ENCODE measurements around the gene OPN4.

The OPN4 gene

GRCh38 chr10:86653379-86653778, 968 bp upstream of the OPN4 start:
- no peak overlapping the region for H3K4me3 Mint-ChIP-seq
- H3K27ac Mint-ChIP-seq, result no peak overlapping the region
- no peaks in the 10 kb centered on the region for H3K36me3 Mint-ChIP-seq (ENCODE audit: low read depth)
- H3K4me1 Mint-ChIP-seq, result peaks cover 34% of the 10 kb centered on the region
- no peak for TF ChIP-seq CTCF (IDR thresholded peaks at IDR 0.05; ENCODE audit: unreplicated experiment in 3 of 3)
- no peaks in the 10 kb centered on the region for H3K9me3 Mint-ChIP-seq
- H3K27me3 Mint-ChIP-seq (ENCODE audit: low read depth), result peaks cover 22% of the 10 kb centered on the region

GRCh38 chr10:86653987-86654386, 360 bp upstream of the OPN4 start:
- H3K36me3 Mint-ChIP-seq (ENCODE audit: low read depth), result no peaks in the 10 kb centered on the region
- peaks cover 21% of the 10 kb centered on the region for H3K27me3 Mint-ChIP-seq (ENCODE audit: low read depth)
- peaks cover 28% of the 10 kb centered on the region for H3K4me1 Mint-ChIP-seq
- H3K27ac Mint-ChIP-seq, result no peak overlapping the region
- no peaks in the 10 kb centered on the region for H3K9me3 Mint-ChIP-seq
- TF ChIP-seq CTCF (IDR thresholded peaks at IDR 0.05; ENCODE audit: unreplicated experiment in 3 of 3), result no peak
- H3K4me3 Mint-ChIP-seq, result no peak overlapping the region

- Mint-ChIP-seq H3K4me3 (no peak overlapping the region), H3K4me1 (peaks cover 23% of the 10 kb centered on the region), H3K9me3 (no peaks in the 10 kb centered on the region), H3K36me3 (ENCODE audit: low read depth) (no peaks in the 10 kb centered on the region), H3K27me3 (ENCODE audit: low read depth) (peaks cover 24% of the 10 kb centered on the region), H3K27ac (no peak overlapping the region)
- no peak for TF ChIP-seq CTCF (IDR thresholded peaks at IDR 0.05; ENCODE audit: unreplicated experiment in 3 of 3)
These were observed 810 bp downstream of the OPN4 start for GRCh38 chr10:86655173-86655540.

GRCh38 chr10:86655596-86655995, 1.2 kb downstream of the OPN4 start:
- no peak for TF ChIP-seq CTCF (IDR thresholded peaks at IDR 0.05; ENCODE audit: unreplicated experiment in 3 of 3)
- H3K4me1 Mint-ChIP-seq, result peaks cover 19% of the 10 kb centered on the region
- H3K36me3 Mint-ChIP-seq (ENCODE audit: low read depth), result no peaks in the 10 kb centered on the region
- H3K27ac Mint-ChIP-seq, result no peak overlapping the region
- H3K27me3 Mint-ChIP-seq (ENCODE audit: low read depth), result peaks cover 25% of the 10 kb centered on the region
- no peak overlapping the region for H3K4me3 Mint-ChIP-seq
- H3K9me3 Mint-ChIP-seq, result no peaks in the 10 kb centered on the region

GRCh38 chr10:86657011-86657395, 2.7 kb downstream of the OPN4 start:
- TF ChIP-seq CTCF (IDR thresholded peaks at IDR 0.05; ENCODE audit: unreplicated experiment in 3 of 3), result no peak
- Mint-ChIP-seq H3K27ac (peak overlapping the region in 1 of 3 experiments; percentile 4), H3K36me3 (ENCODE audit: low read depth) (no peaks in the 10 kb centered on the region), H3K4me1 (peaks cover 10% of the 10 kb centered on the region), H3K9me3 (no peaks in the 10 kb centered on the region), H3K4me3 (no peak overlapping the region), H3K27me3 (ENCODE audit: low read depth) (peaks cover 26% of the 10 kb centered on the region)

- no peak for TF ChIP-seq CTCF (IDR thresholded peaks at IDR 0.05; ENCODE audit: unreplicated experiment in 3 of 3)
- peaks cover 26% of the 10 kb centered on the region for H3K27me3 Mint-ChIP-seq (ENCODE audit: low read depth)
These were observed 3.2 kb downstream of the OPN4 start for GRCh38 chr10:86657396-86658011.

More at GRCh38 chr10:86657396-86658011, 3.2 kb downstream of the OPN4 start:
- Mint-ChIP-seq H3K4me1 (peaks cover 6% of the 10 kb centered on the region), H3K9me3 (no peaks in the 10 kb centered on the region), H3K36me3 (ENCODE audit: low read depth) (no peaks in the 10 kb centered on the region), H3K27ac (no peak overlapping the region), H3K4me3 (no peak overlapping the region)
